ENCODE data around the gene ST6GALNAC3. TPM values are rescaled to one million over a fixed set of nuclear protein-coding genes. Genes with fewer than 3 reads are reported as not detected.

The ST6GALNAC3 gene
- total RNA-seq, 4 donors from 2014 or later: 1.00 to 5.7 (median 1.9) TPM; not detected in 1

GRCh38 chr1:76268341-76268740 is 193.8 kb downstream of the ST6GALNAC3 start:
- Histone ChIP-seq H3K27ac (no peak overlapping the region), H3K27me3 (no peaks in the 10 kb centered on the region), H3K4me1 (peaks cover 0 to 14% (median 0%) of the 10 kb centered on the region in 4 donors), H3K9me3 (no peaks in the 10 kb centered on the region), H3K36me3 (no peaks in the 10 kb centered on the region), H3K4me3 (no peak overlapping the region)
- intact Hi-C loops (cut with DNase I; ENCODE audit: low total_unique reads): no loop called here
- 59% methylated on average over 2 of the region's 2 CpGs; no CpG with 5 or more reads in 1 of the 2 donors for WGBS, 2 donors (ENCODE audit: low coverage in 1 of 2)
- in situ Hi-C loops (cut with MboI; ENCODE audit: low pct_ligation_motif_present in 1 of 4, low pct_unique_long_range_greater_than_20kb in 1 of 4, low sequenced_read_pairs in 3 of 4): no loop called here
- no peak for DNase-seq
- TF ChIP-seq, protein P1, sequence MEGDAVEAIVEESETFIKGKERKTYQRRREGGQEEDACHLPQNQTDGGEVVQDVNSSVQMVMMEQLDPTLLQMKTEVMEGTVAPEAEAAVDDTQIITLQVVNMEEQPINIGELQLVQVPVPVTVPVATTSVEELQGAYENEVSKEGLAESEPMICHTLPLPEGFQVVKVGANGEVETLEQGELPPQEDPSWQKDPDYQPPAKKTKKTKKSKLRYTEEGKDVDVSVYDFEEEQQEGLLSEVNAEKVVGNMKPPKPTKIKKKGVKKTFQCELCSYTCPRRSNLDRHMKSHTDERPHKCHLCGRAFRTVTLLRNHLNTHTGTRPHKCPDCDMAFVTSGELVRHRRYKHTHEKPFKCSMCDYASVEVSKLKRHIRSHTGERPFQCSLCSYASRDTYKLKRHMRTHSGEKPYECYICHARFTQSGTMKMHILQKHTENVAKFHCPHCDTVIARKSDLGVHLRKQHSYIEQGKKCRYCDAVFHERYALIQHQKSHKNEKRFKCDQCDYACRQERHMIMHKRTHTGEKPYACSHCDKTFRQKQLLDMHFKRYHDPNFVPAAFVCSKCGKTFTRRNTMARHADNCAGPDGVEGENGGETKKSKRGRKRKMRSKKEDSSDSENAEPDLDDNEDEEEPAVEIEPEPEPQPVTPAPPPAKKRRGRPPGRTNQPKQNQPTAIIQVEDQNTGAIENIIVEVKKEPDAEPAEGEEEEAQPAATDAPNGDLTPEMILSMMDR (IDR thresholded peaks at IDR 0.05): no peak
- no peak for TF ChIP-seq EP300 (IDR thresholded peaks at IDR 0.05; ENCODE audit: low read depth)
- TF ChIP-seq POLR2AphosphoS5 (IDR thresholded peaks at IDR 0.05): no peak
- no peak for TF ChIP-seq POLR2A (IDR thresholded peaks at IDR 0.05)

DNA sequence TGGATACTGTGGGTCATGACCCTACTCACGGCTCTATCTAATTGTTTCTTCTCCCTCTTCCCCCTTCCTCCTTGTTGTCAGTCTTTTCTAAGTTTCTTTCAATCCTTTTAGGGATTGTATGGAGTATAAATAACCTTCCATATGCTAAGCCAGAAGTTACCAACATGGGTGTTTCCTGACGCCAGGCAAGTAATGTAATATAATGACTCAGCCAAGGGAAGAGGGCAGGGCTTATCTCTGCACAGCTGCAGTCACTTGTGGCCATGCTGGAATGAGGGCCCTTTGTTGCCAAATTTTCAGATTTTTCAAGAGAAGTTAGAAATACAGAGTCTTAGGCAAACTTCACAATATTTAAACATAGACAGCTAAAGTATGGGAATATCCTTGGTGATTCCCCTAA is 194.6 kb downstream of the ST6GALNAC3 start:
- no peak overlapping the region for H3K27ac ChIP-seq
- H3K36me3 ChIP-seq: no peaks in the 10 kb centered on the region
- H3K4me1 ChIP-seq: peaks cover 0 to 14% (median 0%) of the 10 kb centered on the region in 4 donors
- no peak overlapping the region for H3K4me3 ChIP-seq
- WGBS, 2 donors (ENCODE audit: low coverage in 1 of 2): 33% methylated on average over 2 of the region's 2 CpGs; no CpG with 5 or more reads in 1 of the 2 donors
- DNase-seq: no peak
- no peaks in the 10 kb centered on the region for H3K9me3 ChIP-seq
- no peaks in the 10 kb centered on the region for H3K27me3 ChIP-seq
- intact Hi-C loops (cut with DNase I; ENCODE audit: low total_unique reads): no loop called here
- TF ChIP-seq, protein P1 (IDR thresholded peaks at IDR 0.05): no peak
- TF ChIP-seq POLR2AphosphoS5 (IDR thresholded peaks at IDR 0.05) (no peak), POLR2A (IDR thresholded peaks at IDR 0.05) (no peak), EP300 (IDR thresholded peaks at IDR 0.05; ENCODE audit: low read depth) (no peak)
- in situ Hi-C loops (cut with MboI; ENCODE audit: low pct_ligation_motif_present in 1 of 4, low pct_unique_long_range_greater_than_20kb in 1 of 4, low sequenced_read_pairs in 3 of 4): no loop called here

DNA sequence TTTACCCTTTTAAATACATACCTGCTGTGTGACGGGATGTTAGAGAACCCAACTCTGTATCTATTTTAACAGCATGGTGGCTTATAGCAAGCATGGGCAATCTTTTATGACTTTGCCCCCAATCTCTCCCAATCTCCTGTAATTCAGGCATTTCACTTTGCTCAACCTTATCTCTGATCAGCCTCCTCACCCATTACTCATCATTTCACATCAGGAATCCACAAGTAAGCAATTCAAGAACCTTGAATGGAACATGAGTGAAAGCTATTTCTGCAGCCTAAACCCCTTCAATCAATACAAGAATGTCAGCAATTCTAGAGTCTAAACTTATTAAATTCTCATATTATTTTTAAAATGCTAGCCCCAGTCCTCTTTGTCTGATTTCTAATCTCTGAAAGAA is 199.8 kb downstream of the ST6GALNAC3 start:
- TF ChIP-seq, protein P1 (IDR thresholded peaks at IDR 0.05): no peak
- no peak for TF ChIP-seq POLR2A (IDR thresholded peaks at IDR 0.05)
- TF ChIP-seq EP300 (IDR thresholded peaks at IDR 0.05; ENCODE audit: low read depth): no peak
- no peak for TF ChIP-seq POLR2AphosphoS5 (IDR thresholded peaks at IDR 0.05)
- intact Hi-C loops (cut with DNase I; ENCODE audit: low total_unique reads) (no loop called here), in situ Hi-C loops (cut with MboI; ENCODE audit: low pct_ligation_motif_present in 1 of 4, low pct_unique_long_range_greater_than_20kb in 1 of 4, low sequenced_read_pairs in 3 of 4) (no loop called here)

GRCh38 chr1:76274718-76275117 is 200.2 kb downstream of the ST6GALNAC3 start:
- in situ Hi-C loops (cut with MboI; ENCODE audit: low pct_ligation_motif_present in 1 of 4, low pct_unique_long_range_greater_than_20kb in 1 of 4, low sequenced_read_pairs in 3 of 4): no loop called here
- no peak for TF ChIP-seq POLR2A (IDR thresholded peaks at IDR 0.05)
- TF ChIP-seq, protein P1 (IDR thresholded peaks at IDR 0.05): no peak
- TF ChIP-seq EP300 (IDR thresholded peaks at IDR 0.05; ENCODE audit: low read depth): no peak
- no peak for TF ChIP-seq POLR2AphosphoS5 (IDR thresholded peaks at IDR 0.05)
- no peak overlapping the region for H3K4me3 ChIP-seq
- no peaks in the 10 kb centered on the region for H3K9me3 ChIP-seq
- no peaks in the 10 kb centered on the region for H3K27me3 ChIP-seq
- H3K36me3 ChIP-seq: no peaks in the 10 kb centered on the region
- H3K27ac ChIP-seq: no peak overlapping the region
- no peak for DNase-seq
- intact Hi-C loops (cut with DNase I; ENCODE audit: low total_unique reads): no loop called here
- WGBS, 2 donors (ENCODE audit: low coverage in 1 of 2): 74 to 75% methylated on average over 3 of the region's 3 CpGs
- H3K4me1 ChIP-seq: peaks cover 0 to 5% (median 0%) of the 10 kb centered on the region in 4 donors

More for the DNA sequence above, 199.8 kb downstream of the ST6GALNAC3 start:
- Histone ChIP-seq H3K4me1 (peaks cover 0 to 9% (median 0%) of the 10 kb centered on the region in 4 donors), H3K4me3 (no peak overlapping the region), H3K36me3 (no peaks in the 10 kb centered on the region), H3K9me3 (no peaks in the 10 kb centered on the region), H3K27me3 (no peaks in the 10 kb centered on the region), H3K27ac (no peak overlapping the region)
- WGBS, 2 donors (ENCODE audit: low coverage in 1 of 2): 93 to 100% methylated on average over 1 of the region's 1 CpG
- no peak for DNase-seq
